Left hindlimb (tissue), 1 donor: Measurements from ENCODE around the gene HRH1.
"Not testable (repeated sequence)": the region's sequence is repeated elsewhere in the genome, so short reads cannot be mapped to it uniquely, and the experiment has no call there.

Experiments
- DNase-seq: peaks from one replicate; pipeline ENCODE4 v3.0.0-alpha.2; 2018

HRH1 gene

GRCh38 chr3:11143476-11143875, 10.8 kb upstream of the HRH1 start:
- DNase-seq, result no peak

DNA sequence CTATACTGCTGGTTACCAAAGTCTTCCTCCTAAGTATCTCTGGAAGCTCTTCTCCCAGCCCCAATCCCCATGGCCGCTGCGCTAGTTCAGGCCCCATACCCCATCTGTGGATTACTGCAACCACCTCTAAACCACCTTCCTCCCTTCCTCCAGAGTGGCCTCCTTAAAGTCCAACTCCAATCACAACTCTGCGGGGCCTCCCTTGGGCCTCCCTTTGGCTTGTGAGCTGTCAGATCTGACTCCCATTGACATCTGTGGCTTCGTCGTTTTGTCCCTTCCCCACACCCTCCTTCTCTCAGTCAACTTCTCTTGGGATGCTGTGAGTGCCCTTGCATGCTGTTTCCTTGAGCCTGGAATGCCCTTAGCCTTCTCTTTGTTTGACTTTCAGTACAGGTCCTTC, 9.3 kb upstream of the HRH1 start:
- no peak for DNase-seq

GRCh38 chr3:11145888-11146287, 8.4 kb upstream of the HRH1 start:
- DNase-seq, result no peak

DNA sequence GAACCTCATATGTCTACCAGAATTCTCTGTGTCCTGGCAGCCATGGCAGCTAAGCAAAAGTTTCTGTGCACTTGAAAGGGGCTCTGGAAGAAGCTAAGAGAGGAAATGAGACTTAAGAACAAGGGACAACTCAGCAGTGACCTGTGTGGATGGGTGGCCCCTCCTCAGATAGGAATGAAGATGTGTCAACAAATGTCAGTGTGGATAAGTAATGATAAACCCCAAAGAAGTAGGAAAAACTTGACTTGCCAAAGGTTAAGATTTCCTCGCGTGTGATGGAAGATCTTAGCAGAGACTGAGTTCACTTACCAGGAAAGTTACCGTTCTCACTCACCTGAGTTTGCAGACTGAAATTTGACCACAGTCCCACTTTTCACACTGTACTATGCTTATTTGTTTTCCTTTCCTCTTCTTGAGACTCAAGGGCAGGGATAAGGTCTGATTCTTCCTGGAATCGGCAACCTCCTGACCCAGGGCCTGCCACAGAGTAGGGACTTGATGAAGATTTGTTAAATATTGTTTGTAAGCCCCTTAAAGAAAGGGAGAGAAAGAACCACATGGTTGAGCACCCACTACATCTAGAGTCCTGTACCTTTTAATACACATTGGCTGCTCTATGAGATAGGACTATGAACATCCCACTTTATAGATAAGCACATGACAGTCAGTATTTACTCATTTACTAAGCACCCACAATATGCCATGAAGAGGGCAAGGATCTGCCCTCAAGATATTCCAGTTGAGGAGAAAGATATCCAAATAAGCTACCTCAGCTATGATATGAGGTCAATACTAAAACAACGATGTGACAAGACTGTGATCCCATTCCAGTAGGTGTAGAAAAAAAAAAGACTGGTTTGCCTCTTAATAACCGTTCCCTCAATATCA, 7.3 kb upstream of the HRH1 start:
- no peak for DNase-seq

GRCh38 chr3:11150256-11150655, 4.0 kb upstream of the HRH1 start:
- no peak for DNase-seq

DNA sequence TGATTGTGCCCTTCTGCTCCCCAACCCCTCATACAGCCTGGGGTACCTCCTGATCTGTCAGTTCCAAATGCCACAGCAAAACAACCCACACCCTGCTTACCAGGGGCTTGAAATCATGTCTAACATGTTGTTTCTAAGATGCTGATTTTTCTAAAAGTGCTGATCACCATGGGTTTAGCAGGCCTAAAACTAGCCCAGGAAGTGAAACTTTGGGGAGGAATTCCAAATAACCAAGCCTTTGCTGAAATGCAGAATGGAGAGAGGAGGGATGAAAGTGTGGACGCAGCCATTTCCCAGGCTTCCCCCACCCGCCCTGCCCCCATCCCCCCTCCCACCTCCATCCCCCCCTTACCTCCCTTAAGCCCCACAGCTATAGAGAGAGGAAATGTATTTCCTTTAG, 2.0 kb upstream of the HRH1 start:
- DNase-seq, result no peak

DNA sequence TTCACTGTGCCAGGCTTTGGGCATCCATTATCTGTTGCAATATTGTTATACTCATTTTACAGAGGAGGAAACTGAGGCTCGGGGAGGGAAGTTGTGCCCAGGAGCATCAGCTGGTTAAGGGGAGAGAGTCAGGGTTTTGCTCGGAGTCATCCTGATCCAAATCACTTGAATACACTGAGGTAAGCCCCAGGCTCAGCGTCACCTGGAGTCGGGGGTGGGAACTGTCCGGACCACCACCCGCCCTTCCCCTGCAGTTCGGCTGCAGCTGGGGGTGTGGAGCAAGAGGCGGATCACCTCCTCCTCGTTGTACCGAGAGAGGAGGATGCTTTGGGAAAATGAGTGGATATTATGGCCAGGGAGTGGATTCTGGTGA, 646 bp downstream of the HRH1 start:
- DNase-seq, result peak; percentile 48

DNA sequence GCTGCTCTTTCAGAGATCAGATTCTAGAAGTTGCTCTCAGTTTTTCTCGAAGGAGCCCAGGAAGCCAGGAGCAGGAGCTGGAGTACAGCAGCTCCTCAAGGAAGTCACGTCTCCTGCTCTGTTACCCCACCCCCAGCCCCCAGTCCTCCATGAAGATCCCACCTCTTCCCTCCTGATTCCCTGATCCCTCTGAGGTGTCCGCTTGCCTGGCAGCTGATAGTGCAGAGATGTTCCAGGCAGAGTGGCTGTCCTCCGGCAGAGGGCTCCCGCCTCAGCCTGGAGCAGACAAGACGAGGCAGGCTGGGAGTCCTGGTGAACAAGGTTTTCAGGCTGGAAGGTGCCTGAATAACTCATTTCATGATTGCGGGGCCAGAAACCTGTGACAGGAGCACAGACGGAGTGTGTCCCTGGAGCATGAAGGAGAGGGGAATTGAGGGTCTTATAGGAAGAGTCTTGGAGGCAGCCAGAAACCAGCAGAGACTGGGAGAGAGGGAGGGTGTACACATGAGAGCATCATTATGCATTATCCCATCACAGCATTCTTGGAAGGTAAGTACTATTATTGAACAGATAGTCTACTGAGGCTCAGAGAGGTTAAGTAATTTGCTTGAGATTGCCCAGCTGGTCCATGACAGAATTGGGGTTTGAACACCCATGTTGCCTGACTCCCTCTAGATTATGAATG, 1.2 kb downstream of the HRH1 start:
- peak; percentile 84 for DNase-seq

- DNase-seq, result no peak
Measured at GRCh38 chr3:11156026-11156410, 1.7 kb downstream of the HRH1 start.

- DNase-seq, result no peak
Measured at GRCh38 chr3:11157421-11157820, 3.1 kb downstream of the HRH1 start.

DNA sequence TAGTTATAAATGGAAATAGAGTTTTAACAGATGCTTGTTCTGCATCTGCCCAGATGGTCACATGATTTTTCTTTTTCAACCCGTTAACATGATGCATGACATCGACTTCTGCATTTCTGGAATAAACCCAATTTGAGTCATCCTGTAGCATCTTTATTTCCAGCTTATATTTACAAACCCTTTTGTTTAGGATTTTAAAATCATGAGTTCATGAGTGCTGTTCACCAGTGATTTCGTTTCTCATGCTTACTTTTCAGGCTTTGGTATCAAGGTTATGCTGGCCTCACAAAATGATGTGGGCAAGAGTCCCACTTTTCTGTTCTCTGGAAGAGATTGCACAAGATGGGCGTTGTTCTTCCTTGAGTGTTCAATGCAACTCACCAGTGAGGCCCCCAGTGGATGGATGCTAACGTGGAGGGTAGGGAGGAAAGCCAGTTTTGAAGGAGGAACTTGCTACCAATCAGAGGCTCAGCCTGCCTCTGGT, 5.2 kb downstream of the HRH1 start:
- peak; percentile 51 for DNase-seq

GRCh38 chr3:11161666-11162065, 7.4 kb downstream of the HRH1 start:
- DNase-seq, result no peak

DNA sequence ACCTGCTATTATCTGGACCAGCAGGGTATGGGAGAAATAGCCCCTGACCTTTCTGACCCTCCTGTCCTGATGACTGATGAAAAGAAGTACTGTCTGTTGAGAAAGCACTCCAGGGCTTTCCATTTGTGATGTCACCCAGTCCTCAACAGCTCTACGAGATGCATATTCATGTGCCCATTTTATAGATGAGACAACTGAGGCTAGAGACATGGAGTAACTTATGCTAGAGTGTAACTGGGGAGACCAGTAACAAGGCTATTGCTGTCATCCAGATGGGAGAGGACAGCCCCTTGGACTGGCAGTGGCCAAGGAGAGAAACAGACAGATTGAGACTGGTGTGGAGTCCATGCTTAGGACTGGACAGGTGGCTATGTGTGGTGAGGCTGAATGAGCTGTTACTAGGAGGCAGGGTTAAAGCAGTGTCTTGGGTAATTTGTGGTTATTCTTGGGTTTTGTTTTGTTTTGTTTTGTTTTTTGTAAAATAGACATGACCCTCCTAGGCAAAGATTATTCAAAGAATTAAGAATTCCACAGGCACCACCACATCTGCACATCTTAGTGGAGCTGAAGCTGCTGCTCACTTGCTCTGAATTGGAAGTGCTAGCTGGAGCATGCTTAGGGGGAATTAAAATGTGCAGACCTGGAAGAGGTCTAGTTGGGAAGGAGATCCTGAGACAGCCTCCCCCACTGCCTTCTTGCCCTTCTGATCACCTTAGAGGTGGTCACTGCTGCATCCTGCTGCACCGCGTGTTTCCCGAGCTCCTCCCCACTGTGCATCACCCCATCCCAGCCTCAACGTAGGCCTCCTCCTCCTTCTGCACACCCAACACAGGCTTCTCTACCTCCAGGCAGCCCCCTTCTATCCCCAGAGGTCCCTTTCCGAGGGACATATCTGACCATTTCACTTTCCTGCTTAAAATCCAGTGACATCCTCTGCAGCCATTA, 8.4 kb downstream of the HRH1 start:
- no peak for DNase-seq

- DNase-seq, result no peak
Measured at GRCh38 chr3:11164607-11165006, 10.3 kb downstream of the HRH1 start.

- DNase-seq, result no peak
Measured at GRCh38 chr3:11165476-11165875, 11.2 kb downstream of the HRH1 start.

DNA sequence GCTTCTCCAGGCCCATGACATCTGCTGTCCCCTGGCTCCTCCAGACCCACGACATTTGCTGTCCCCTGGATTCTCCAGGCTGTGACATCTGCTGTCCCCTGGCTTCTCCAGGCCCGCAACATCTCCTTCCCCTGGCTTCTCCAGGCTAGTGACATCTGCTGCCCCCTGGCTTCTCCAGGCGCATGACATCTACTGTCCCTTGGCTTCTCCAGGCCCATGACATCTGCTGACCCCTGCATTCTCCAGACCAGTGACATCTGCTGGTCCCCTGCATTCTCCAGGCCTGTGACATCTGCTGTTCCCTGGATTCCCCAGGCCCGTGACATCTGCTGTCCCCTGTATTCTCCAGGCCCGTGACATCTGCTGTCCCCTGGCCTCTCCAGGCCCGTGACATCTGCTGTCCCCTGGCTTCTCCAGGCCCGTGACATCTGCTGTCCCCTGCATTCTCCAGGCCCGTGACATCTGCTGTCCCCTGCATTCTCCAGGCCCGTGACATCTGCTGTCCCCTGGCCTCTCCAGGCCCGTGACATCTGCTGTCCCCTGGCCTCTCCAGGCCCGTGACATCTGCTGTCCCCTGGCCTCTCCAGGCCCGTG, 12.6 kb downstream of the HRH1 start:
- DNase-seq, result not testable (repeated sequence)

DNA sequence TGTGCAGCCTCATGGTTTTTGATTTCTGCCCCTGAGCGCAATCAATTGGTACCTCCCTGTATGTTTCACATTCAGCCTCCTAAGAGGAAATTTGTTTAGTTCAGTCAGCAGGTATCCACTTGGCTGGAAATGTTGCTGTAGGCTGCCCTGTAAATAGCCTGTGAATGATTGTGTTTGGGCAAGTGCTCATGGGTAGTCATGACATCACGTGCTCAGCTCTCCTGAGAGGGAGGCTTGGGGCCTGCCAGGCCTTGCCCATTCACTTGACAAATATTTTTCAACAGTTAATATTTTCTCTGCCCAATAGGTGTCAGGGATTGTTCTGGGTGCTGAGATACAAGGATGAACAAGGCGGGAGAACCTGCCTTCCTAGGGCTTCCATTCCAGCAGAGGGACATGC, 13.3 kb downstream of the HRH1 start:
- DNase-seq, result no peak

GRCh38 chr3:11168406-11168805, 14.1 kb downstream of the HRH1 start:
- no peak for DNase-seq

- DNase-seq, result no peak
Measured at GRCh38 chr3:11168881-11169805, 14.8 kb downstream of the HRH1 start.

- DNase-seq, result no peak
Measured at GRCh38 chr3:11170052-11170770, 15.9 kb downstream of the HRH1 start.
